ENCODE data around the gene TNIK.

DNA sequence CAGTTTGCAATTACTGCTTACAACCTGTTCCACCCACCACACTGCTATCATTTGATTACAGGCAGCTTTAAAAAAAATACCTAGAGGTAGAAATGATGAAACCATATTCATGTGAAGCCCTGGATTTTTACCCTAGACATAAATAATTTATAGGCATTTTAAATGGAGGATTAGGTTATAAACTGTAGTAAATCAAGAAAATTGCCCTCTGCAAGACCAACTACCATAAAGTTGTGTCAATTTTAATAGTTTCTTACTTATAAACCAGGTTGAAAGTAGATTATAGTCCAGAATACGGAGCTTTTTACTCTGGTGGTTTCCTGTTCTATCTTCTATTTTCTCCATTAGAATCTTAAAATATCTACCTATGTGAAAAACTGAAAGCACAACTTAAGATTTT lies 13.9 kb downstream of the TNIK start:
- TF ChIP-seq, protein P1, sequence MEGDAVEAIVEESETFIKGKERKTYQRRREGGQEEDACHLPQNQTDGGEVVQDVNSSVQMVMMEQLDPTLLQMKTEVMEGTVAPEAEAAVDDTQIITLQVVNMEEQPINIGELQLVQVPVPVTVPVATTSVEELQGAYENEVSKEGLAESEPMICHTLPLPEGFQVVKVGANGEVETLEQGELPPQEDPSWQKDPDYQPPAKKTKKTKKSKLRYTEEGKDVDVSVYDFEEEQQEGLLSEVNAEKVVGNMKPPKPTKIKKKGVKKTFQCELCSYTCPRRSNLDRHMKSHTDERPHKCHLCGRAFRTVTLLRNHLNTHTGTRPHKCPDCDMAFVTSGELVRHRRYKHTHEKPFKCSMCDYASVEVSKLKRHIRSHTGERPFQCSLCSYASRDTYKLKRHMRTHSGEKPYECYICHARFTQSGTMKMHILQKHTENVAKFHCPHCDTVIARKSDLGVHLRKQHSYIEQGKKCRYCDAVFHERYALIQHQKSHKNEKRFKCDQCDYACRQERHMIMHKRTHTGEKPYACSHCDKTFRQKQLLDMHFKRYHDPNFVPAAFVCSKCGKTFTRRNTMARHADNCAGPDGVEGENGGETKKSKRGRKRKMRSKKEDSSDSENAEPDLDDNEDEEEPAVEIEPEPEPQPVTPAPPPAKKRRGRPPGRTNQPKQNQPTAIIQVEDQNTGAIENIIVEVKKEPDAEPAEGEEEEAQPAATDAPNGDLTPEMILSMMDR (IDR thresholded peaks at IDR 0.05; ENCODE audit: low read depth, low read length, poor library complexity, severe bottlenecking), result no peak
- TF ChIP-seq EZH2phosphoT487 (IDR thresholded peaks at IDR 0.05; ENCODE audit: borderline replicate concordance, low read length), result no peak

Measured in DOHH2 (cell line).